ENCODE measurements around the gene USP48.
"Not testable (repeated sequence)": the region's sequence is repeated elsewhere in the genome, so short reads cannot be mapped to it uniquely, and the experiment has no call there.

DNA sequence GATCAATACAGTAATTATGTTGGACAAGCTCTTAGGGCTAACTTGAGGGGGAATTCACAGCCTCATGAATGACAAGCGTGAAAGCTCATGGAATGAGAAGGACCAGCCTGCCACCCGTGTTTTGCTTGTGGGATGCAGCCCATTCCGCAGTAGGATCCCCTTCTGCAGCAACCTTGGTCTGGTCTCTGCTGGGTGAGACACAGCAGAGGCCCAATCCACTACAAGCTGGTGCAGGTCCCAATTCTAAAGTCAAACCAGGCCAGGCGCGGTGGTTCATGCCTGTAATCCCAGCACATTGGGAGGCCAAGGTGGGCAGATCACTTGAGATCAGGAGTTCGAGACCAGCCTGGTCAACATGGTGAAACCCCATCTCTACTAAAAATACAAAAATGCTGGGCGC is 109.1 kb downstream of the USP48 start:
- not testable (repeated sequence) for TF ChIP-seq CTCF (conservative IDR thresholded peaks at IDR 0.05; ENCODE audit: low read depth, low read length); RAD21 (IDR thresholded peaks at IDR 0.05; ENCODE audit: low read length); POLR2A (IDR thresholded peaks at IDR 0.05; ENCODE audit: low read depth, low read length); MXI1 (IDR thresholded peaks at IDR 0.05; ENCODE audit: borderline replicate concordance, low read depth, low read length); CEBPB (IDR thresholded peaks at IDR 0.05; ENCODE audit: low read depth, low read length); RCOR1 (IDR thresholded peaks at IDR 0.05; ENCODE audit: insufficient replicate concordance, low read length); USF2 (IDR thresholded peaks at IDR 0.05; ENCODE audit: low read depth, low read length)

All from IMR-90 (cell line).